Smooth muscle cell of the brain vasculature (primary cell): ENCODE measurements around the gene CD164L2.

Experiments used
- DNase-seq: peaks from one replicate; pipeline ENCODE4 v3.0.0-alpha.2; 2012; ENCODE audit warnings: low read depth, low spot score

Gene CD164L2

DNA sequence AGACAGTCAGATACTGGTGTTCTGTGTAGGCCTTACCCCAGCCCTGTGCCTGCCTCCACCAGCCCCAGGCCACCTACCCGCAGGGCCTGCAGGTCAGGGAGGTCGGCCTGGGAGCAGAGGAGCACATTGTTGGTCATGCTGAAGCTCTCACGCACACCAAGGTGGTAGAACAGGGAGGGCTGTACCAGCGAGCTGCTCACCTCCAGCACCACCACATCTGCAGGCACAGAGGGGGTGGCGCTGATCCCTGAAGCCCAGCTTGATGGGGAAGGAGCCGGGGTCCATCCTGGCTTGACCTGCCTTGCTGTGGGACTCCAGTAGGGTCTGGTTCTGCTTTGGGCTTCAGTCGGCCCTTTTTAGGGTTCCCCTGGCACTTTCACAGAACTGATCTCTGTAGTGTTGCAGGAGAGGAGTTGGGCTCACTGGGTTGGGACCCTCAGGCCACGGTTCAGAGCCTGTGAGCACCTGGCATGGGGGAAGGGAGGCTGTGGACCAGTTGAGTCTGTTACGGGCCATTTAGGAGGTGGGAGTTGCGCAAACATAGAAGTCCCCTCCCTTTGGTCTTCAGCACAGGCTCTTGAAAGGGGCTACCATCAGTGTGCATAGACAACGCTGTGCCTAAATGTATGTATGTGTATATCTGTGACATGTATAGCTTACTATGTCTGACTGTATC lies 18.3 kb downstream of the CD164L2 start:
- no peak for DNase-seq

DNA sequence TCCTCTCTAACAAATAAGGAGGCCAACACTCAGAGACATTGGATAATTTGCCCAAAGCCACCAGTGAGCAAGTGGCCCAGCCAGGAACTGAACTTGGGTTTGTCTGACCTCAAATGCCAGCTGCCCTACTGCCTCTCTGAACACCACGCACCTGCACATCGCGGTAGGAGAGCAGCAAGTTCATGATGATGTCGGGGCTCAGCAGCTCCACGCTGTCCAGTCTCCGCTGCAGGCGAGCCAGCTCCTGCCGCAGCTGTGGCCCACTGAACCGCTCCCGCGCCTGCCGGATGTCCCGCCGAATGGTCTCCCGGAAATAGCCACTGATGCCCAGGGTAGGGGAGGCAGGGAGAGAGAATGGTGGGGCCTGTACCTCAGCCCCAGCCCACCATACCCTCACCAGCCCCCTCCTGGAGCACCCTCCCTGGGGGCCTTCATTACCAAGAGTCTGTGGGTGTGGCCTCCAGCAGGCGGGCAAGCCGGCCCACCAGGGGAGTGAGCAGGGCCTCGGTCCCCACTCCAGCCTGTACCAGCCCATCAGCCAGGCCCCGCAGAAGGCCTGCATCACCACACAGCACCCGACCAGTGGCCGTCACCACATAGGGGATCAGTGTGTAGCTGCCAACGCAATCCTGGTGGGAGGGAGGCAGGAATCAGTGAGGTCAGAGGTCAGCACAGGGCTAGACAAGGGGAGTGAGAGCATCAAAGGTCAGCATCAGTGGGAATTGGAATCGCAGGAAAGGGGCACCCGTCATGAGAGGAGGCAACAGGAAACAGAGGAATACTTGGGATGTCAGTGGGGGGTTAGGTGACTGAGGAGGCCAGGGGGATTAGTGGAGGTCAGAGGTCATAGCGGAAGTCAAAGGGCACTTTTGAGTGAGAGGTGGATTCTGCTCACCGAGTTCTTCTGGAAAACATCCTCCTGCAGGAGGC lies 19.1 kb downstream of the CD164L2 start:
- DNase-seq: no peak

DNA sequence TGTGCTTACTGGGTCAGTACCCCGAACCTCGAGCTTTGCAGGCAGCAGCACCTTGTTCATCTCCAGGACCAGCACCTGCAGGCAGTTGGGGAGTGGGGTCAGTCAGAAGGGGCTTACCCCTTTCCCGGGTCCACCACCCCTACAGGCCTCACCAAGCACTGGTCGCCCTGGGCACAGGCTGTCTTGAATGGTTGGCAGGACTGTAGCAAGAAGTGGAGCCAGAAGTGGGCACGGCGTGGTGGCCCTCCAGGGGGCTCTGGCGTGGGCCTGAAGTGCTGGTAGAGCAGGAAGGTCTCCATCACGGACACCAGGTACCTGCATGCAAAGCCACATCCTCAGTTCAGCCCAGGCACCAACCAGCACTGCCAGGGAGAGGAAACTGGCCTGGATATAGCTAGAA lies 21.6 kb downstream of the CD164L2 start:
- DNase-seq: no peak

DNA sequence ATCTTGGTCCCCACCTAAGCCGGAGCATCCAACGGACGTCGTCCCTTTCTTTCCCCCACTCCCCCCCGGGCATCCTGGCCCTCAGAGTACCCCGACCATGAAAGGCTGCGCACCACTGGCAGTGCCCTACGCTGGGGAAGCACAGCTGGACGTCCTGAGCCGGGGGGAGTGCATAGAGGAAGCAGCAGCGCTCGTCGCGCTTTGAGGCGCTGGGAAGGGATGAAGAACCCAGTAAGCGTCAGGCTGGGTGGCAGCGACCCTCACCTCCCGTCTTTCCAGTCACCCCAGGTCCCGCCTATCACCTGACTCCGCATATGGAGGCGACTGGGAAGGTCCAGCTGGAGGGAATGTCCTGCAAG lies 22.1 kb downstream of the CD164L2 start:
- DNase-seq: no peak

DNA sequence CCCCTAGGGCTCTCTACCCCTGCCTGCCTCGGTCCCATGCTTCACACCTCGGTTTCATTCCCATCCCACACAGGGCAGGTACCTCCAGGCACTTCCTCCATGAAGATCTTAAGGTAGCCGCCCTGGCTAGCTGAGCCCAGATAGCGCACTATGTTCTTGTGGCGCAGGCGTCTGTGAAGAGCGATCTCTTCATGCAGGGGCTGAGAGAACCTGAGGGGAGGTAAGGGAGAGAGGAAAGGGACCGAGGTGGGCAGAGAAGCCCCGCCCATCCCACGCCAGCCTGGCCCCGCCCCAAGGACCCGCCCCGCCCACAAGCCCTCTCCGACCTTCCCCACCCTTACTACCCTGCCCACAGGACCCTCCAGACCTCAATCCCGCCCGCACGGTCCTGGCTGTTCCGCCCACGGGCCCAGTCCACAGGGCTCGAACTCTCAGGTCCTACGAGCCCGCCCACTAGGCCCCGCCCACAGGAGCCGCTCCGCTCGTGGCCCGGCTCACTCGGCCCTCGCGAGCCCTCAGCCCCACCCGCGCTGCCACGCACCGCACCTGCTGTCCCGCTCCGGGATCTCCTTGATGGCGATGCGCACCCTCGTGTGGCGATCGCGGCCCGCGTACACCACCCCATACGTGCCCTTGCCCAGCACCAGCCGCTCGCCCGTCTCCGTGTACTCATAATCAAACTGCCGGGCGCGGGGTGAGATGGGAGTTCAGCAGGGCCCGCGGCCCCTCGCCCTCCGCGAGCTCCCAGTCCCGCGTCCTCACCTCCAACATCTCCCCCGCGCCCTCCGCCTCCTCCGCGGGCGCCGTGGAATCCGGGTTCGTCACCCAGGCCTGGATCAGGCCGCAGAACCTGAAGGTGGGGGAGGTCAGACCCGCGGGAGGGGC lies 22.7 kb downstream of the CD164L2 start:
- DNase-seq: no peak

DNA sequence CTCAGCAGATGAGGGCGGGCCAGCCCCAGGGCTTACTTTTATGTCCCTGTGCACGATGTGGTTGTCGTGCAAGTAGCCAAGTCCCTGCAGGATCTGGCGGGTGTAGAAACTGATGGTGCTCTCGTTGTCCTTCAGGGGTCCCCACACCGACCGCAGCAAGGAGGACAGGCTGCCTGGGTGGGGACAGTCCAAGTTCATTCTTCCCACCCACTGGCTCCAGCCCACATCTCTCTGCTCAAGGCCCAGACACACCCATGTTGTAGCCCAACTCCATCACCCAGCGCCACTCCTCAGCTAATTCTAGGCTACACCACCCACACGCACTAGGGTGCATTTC lies 23.3 kb downstream of the CD164L2 start:
- DNase-seq: no peak

DNA sequence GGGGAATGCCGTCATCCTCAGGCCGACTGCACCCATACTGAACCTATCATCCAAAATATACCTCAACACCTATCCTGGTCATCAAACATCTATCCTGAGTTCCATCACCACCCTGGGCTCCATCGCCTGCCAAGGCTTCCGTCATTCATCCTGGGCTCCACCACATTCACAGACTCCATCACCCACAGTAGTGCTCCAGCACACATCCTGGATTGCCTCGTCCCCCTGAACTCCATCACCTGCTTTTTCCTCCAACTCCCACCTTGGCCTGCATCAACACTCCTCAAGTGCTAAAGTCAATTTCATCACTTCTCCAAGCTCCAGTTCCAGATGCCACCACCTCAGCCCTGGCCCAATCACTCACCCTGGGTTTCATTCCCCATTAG lies 24.2 kb downstream of the CD164L2 start:
- no peak for DNase-seq

DNA sequence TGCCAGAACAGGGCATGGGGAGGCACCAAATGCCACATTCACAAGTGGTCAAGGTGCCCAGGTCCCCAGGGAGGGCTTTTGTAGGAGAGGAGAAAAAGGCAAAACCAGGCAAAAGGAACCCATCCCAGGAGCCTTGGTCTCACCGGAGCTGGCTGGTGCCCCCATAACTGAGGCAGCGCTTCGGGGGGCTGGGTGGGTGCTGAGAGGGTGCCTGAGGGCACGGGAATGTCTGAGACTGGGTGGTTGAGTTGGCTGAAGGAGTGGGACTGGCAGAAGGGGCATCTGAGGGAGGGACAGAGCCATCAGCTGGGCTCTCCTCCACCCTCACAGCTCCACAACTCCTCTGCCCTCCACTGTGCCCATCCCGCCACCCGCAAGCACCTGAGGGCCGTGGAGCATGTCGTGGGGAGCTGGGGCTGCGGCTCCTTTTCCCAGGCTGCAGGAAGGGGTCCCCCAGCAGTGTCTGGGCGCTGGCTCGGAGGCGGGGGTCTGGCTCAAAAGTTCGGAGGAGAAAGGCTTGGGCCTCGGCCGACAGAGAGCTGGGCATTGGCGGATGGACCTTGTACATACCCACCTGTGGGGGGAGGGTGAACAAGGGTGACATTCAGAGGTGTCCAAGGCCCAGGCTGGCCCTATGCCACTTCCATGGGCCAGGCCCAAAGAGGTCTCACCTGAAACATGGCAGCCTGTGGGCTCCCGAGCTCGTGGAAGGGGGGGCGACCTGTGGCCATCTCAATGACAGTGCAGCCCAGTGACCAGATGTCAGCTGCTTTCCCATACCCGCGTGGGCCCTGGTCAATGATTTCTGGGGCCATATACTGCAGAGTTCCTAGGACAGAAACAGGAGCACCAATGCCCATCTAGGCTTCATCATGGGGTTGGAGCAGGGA lies 24.9 kb downstream of the CD164L2 start:
- DNase-seq: no peak

DNA sequence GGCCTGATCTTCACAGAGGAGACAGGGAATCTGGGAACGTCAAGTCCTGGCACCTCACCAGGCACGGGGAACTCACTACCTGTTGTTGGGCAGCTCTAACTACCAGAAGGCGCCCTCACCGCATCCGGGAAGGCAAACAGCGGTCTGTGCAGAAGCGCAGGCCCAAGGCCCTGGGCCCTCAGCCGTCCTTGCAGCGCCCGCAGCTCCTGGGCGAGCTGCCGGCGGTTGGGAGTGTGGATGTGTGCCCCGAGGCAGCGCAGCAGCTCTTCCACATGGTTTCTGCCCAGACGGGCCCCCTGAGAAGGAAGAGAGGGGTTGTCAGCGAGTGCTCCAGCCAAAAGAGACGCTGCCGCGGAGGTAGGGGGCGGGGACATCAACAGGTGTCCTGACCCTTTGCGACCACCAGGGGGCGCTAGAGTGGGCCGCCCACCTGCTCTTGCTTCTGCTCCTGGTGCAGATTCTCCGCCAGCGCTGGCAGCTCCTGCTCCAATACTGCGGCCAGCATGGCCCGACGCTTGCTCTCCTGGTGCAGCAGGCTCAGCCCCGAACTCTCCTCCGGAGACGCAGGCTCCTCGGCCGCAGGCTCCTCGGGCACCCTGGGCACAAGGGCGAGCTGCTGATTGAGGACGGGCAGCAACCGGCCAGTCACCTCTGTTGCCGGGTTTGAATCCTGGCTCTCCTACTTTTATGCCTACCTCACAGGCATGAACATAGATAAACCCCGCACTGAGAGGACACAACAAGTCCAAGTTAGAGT lies 25.7 kb downstream of the CD164L2 start:
- no peak for DNase-seq

DNA sequence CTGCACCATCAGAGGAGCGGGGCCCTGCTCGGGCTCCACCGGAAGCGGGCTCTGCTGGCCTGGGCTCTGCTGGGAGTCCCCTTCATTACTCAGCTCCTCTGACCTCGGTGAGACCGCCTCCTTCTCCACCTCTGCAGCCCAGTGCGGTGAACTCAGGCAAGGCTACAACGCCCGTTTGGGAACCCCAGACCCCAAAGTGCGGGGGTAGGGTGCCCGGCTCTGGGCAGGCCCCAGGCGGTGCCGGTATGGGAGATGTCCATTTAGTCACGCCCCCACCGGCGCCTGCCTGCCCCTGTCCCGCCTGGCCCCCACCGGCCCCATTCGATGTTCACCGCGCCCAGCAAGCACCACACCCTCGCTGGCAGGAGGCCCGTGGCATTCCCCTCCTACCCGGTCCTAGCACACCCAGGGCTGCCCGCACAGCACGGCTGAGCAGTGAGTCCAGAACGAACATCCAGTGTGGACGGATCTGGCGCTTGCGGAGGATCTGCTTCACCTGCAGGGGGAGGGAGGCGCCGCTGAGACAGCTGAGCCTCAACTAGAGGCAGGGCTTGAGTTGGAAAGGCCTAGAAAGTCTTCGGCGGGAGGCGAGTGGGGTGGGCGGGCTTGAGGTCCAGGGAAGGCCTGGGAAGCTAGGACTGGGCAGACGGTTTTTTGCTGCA lies 26.4 kb downstream of the CD164L2 start:
- DNase-seq: no peak

DNA sequence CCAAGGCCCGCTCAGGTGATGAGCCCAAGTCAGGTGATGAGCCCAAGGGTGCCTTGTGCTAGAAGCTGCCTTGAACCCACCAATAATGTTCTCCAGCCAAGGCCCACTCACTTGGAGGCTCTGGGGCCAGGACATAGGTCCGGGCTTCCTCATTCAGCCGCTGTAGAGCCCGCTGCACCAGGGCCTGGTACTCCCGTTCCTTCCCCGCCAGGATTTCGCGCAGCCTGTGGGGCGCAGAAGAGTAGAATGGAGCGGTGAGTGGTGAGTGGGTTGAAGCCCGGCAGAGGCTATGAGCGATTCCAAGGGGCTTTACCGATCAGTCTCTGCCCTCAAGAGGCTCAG lies 26.9 kb downstream of the CD164L2 start:
- DNase-seq: no peak

DNA sequence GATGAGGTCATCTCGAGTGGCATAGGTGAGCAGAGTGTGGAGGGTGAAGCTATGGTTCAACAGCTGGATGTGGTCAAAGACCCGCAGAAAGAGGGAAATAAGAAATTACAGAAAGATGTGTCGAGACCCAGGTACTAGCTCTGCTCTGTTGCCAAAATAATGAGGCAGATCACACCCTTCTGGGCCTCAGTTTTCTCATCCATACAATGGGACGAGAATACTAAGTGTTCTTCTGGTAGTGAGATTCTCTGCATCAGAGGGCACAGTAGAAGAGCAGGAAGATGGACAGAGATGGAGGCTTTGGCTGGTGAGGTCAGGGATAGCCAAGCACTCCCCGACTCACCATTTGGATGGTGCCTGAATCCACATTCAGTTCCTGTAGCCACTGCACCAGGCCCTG lies 27.4 kb downstream of the CD164L2 start:
- no peak for DNase-seq

DNA sequence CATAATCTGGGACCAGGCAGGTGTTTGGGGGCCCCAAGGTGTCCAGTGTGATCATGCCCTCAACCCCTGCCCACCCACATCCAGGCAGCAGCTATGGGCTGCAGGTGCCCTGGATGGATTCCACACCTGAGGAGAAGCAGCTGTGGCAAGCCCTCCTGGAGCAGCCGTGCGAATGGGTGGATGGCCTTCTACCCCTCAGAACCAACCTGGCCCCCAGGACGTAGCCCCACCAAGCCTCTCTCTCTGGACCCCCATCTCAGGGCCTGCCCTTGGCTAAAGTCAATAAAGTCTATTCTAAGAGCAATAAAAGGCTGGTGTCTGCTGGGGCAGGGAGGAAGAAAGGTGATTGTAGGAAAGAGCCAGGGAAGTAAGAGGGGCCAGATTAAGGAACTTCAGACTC lies 29.5 kb downstream of the CD164L2 start:
- DNase-seq: no peak

DNA sequence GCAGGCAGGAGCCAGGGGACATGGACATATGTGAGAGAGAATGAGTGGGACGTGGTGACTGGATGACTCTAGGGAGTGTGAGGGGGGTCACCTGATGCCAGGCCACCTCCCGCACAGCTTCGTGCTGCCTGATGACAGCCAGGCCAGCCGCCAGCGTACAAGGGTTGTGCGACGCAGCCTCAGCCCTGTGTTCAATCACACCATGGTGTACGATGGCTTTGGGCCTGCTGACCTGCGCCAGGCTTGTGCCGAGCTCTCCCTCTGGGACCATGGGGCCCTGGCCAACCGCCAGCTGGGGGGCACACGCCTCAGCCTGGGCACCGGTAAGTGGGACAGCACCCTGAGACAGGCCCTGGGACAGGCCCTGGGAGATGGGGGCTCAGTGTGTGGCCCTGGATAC lies 30.0 kb downstream of the CD164L2 start:
- DNase-seq: no peak

DNA sequence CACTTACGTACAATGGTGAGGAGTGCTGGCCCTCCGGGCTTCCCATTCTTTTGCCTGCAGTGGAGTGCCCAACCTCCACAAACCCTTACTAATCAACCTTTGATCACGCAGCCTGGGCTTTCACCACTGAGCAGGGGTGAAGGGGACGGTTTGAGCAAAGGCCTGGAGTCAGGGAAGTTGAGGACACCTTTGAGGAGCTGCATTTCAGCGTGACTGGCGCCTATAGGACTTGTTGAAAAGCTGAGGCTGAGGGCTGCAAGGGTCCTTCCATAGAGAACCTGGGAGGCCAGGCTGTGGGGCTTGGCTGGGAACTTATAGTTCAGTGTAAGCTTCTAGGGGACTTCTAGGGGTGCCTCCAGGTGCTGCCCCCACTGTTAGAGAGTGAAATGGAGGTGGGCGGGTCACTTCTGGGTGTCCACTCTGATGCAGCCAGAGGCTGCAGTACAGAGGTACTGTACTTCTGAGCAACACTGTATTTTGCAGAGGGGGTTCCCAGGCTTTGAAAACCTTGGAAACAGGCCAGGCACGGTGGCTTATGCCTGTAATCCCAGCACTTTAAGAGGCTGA lies 31.5 kb downstream of the CD164L2 start:
- DNase-seq: no peak

DNA sequence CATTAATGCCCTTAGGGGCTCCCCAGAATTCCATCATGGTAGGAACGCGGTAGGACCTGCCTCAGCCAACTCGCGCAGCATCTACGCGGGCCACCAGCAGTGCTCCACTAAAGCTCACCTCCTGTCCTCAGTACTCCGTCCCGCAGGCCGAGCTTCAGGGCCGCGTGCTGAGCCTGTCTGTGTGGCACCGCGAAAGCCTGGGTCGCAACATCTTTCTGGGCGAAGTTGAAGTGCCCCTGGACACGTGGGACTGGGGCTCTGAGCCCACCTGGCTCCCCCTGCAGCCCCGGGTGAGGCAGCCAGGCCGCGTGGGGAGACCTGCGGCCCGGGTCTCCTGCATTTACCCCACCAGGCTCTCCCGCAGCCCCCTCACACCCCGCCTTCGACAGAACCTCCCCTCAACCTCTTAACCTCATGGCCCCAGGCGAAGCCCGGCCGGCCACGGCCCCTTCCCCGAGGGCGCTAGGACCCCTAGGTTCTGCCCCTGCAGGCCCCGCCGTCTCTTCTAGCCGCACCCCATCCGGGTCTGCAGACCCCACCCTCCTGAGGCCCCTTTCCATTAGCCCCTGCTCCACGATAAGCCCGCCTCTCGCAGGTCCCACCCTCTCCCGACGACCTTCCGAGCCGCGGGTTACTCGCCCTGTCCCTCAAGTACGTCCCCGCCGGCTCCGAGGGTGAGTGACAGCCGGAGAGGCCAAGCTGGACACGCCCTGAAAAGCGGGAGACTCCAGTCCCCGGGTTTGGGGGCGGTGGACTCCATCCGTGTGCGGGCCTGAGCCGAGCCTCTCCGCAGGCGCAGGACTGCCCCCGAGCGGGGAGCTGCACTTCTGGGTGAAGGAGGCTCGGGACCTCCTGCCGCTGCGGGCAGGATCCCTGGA lies 32.2 kb downstream of the CD164L2 start:
- DNase-seq: no peak

DNA sequence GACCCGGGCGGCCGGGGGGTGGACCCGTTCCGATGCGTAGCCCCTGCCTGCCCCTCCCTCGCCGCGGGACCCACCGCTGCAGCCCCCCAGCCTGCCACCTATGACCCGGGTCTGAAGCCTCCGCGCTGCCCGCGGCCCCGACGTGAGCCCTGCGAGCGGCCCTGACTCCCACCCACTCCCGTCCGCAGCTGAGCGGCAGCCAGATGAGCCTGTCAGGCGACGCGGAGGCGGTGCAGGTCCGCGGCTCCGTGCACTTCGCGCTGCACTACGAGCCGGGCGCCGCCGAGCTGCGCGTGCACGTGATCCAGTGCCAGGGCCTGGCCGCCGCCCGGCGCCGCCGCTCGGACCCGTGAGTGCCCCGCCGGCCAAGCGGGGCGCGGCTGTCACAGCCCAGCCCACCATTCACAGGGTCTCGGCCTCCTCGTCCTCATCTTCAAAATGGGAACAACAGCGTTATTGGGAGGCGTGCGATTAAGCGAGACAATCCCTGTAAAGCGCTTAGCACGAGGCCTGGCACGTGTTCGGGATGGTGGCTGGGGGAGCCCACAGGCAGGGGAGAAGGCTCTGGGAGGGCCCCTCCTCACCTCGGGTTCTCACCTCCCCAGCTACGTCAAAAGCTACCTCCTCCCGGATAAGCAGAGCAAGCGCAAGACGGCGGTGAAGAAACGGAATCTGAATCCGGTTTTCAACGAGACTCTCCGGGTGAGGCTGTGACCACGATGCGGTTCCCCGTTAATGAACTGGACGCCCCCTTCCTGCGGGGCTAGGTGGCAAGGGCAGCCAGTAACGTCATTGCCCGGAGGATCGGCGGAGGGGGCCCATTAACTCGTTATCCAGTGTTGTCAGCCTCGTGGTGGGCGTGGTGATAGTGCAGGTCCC lies 33.1 kb downstream of the CD164L2 start:
- no peak for DNase-seq
